GM23338 (cell line): ENCODE data around the gene SH3RF3. TPM values are rescaled to one million over a fixed set of nuclear protein-coding genes. Genes with fewer than 3 reads are reported as not detected.

Experiments used
- ATAC-seq: fragments of 200-7000 bp; cut with Tn5 transposase; 3 replicates; pipeline ENCODE4 v1.9.1; 2020
- DNase-seq: peaks from one replicate; pipeline ENCODE4 v3.0.0-alpha.2; 2015; ENCODE audit warnings: low spot score
- H2AFZ ChIP-seq: fragments of 200-600 bp; sonication (generic); 2 replicates; pipeline ENCODE4 v1.8.0; 2016; ENCODE audit warnings: antibody characterized with exemption, mild to moderate bottlenecking, moderate library complexity
- H3F3A ChIP-seq: fragments of 200-600 bp; sonication (generic); replicated peaks from 2 replicates; pipeline ENCODE4 v1.8.0; 2017; ENCODE audit warnings: antibody characterized with exemption, mixed run types, low read depth
- H3K27ac ChIP-seq: fragments of 200-600 bp; sonication (generic); 2 replicates; pipeline ENCODE4 v1.6.1; 2016; ENCODE audit warnings: low read depth
- H3K27me3 ChIP-seq: fragments of 200-600 bp; sonication (generic); 2 replicates; pipeline ENCODE4 v1.8.0; 2016; ENCODE audit warnings: mild to moderate bottlenecking, mixed run types, moderate library complexity; ENCODE audit not compliant: insufficient read depth
- H3K36me3 ChIP-seq: fragments of 200-600 bp; sonication (generic); 2 replicates; pipeline ENCODE4 v1.8.0; 2016; ENCODE audit warnings: mild to moderate bottlenecking; ENCODE audit not compliant: insufficient read depth
- H3K4me1 ChIP-seq: fragments of 200-600 bp; sonication (generic); 2 replicates; pipeline ENCODE4 v1.8.0; 2016; ENCODE audit warnings: mild to moderate bottlenecking, moderate library complexity; ENCODE audit not compliant: insufficient read depth
- H3K4me2 ChIP-seq: fragments of 200-600 bp; sonication (generic); 2 replicates; pipeline ENCODE4 v1.7.1; 2017; ENCODE audit warnings: mixed run types
- H3K4me3 ChIP-seq: fragments of 200-600 bp; sonication (generic); 2 replicates; pipeline ENCODE4 v1.6.1; 2016; ENCODE audit warnings: mixed run types
- H3K79me2 ChIP-seq: fragments of 200-600 bp; sonication (generic); replicated peaks from 2 replicates; pipeline ENCODE4 v1.8.0; 2017; ENCODE audit warnings: mild to moderate bottlenecking; ENCODE audit not compliant: insufficient read depth
- H3K9me2 ChIP-seq: fragments of 200-600 bp; sonication (generic); 2 replicates; pipeline ENCODE4 v1.8.0; 2017; ENCODE audit not compliant: insufficient read depth
- H4K20me1 ChIP-seq: fragments of 200-600 bp; sonication (generic); replicated peaks from 2 replicates; pipeline ENCODE4 v1.8.0; 2017; ENCODE audit warnings: mild to moderate bottlenecking; ENCODE audit not compliant: insufficient read depth
- H3K27ac Mint-ChIP-seq: 2 replicates; pipeline ENCODE4 v1.8.0; 2020; ENCODE audit warnings: inconsistent platforms, mild to moderate bottlenecking, moderate library complexity, mixed read lengths
- H3K27me3 Mint-ChIP-seq: 3 replicates; pipeline ENCODE4 v1.8.0; 2022; ENCODE audit warnings: low read depth, mild to moderate bottlenecking, moderate library complexity, mixed read lengths, inconsistent platforms; ENCODE audit not compliant: insufficient read depth, poor library complexity
- H3K36me3 Mint-ChIP-seq: 3 replicates; pipeline ENCODE4 v1.8.0; 2021; ENCODE audit warnings: low read depth, mild to moderate bottlenecking, inconsistent platforms, moderate library complexity, mixed read lengths
- H3K4me1 Mint-ChIP-seq: 3 replicates; pipeline ENCODE4 v1.8.0; 2020; ENCODE audit warnings: mild to moderate bottlenecking, inconsistent platforms, mixed read lengths
- H3K4me3 Mint-ChIP-seq: 3 replicates; pipeline ENCODE4 v1.8.0; 2021; ENCODE audit warnings: moderate library complexity, mild to moderate bottlenecking, inconsistent platforms, mixed read lengths
- H3K9me3 Mint-ChIP-seq: 3 replicates; pipeline ENCODE4 v1.8.0; 2020; ENCODE audit warnings: moderate library complexity, mild to moderate bottlenecking, inconsistent platforms, mixed read lengths
- CTCF ChIP-seq, 2 experiments: fragments of 200-600 bp in 1 of 2; sonication (generic) in 1 of 2; conservative IDR thresholded peaks; 2 replicates each; pipeline versions ENCODE4 v1.5.1 to v1.6.1; 2016 to 2017; ENCODE audit warnings: antibody characterized with exemption in 2 of 2, low read depth in 2 of 2, mild to moderate bottlenecking in 2 of 2, moderate library complexity in 1 of 2
- JUNB ChIP-seq: IDR thresholded peaks from one replicate; pipeline ENCODE4 v1.6.1; 2016; ENCODE audit warnings: antibody characterized with exemption; ENCODE audit not compliant: unreplicated experiment
- NANOG ChIP-seq: IDR thresholded peaks from 2 replicates; pipeline ENCODE4 v1.6.1; 2016; ENCODE audit warnings: antibody characterized with exemption, borderline replicate concordance
- POLR2AphosphoS5 ChIP-seq: IDR thresholded peaks from 2 replicates; pipeline ENCODE4 v1.6.1; 2016; ENCODE audit warnings: antibody characterized with exemption, low read depth
- REST ChIP-seq: IDR thresholded peaks from one replicate; pipeline ENCODE4 v1.6.1; 2018; ENCODE audit warnings: antibody characterized with exemption; ENCODE audit not compliant: unreplicated experiment
- ZNF462 ChIP-seq: fragments of 250-450 bp; sonication (Bioruptor Pico); IDR thresholded peaks from 2 replicates; pipeline ENCODE4 v1.5.0; 2020; ENCODE audit warnings: mild to moderate bottlenecking, moderate library complexity
- polyA plus RNA-seq: library from polyadenylated mRNA; unstranded; fragments of >200 nt; fragmentation: Nextera tagmentation; extraction: Ambion mirVana; gene quantifications from 2 replicates; pipeline ENCODE4 v1.2.1, GENCODE V29; 2016
- total RNA-seq: library from RNA; depleted of rRNA; stranded (reverse); fragments of >200 nt; shearing (Covaris generic); gene quantifications from 2 replicates; pipeline ENCODE4 v1.2.3, GENCODE V29; 2014

Gene SH3RF3
- total and polyA plus RNA-seq, 2 experiments from 2014 or later, result 0.11 to 0.63 TPM

- TF ChIP-seq ZNF462 (CRISPR knock-in tag) (no peak), JUNB (no peak), POLR2AphosphoS5 (no peak), NANOG (no peak)
Observed at GRCh38 chr2:109448207-109448606, 319.2 kb downstream of the SH3RF3 start (continued).

GRCh38 chr2:109448946-109449788, 320.2 kb downstream of the SH3RF3 start:
- Histone ChIP-seq H3K27me3 (no peaks in the 10 kb centered on the region), H4K20me1 (no peaks in the 10 kb centered on the region), H3K36me3 (peaks cover 8% of the 10 kb centered on the region; the same call in 1 of the 2 replicates), H3F3A (no peaks in the 10 kb centered on the region), H3K79me2 (no peaks in the 10 kb centered on the region), H3K9me2 (no peaks in the 10 kb centered on the region), H3K4me3 (no peak overlapping the region), H3K27ac (no peak overlapping the region), H2AFZ (no peak overlapping the region), H3K4me2 (no peak overlapping the region), H3K4me1 (no peaks in the 10 kb centered on the region)
- no peaks in the 10 kb centered on the region for H3K4me1 Mint-ChIP-seq
- no peak overlapping the region for H3K27ac Mint-ChIP-seq
- peaks cover 2% of the 10 kb centered on the region for H3K27me3 Mint-ChIP-seq
- H3K4me3 Mint-ChIP-seq, result no peak overlapping the region
- ATAC-seq (no peak), DNase-seq (no peak)
- TF ChIP-seq CTCF (conservative IDR thresholded peaks at IDR 0.05; ENCODE audit: low read depth in 2 of 2) (peak in 1 of 2 experiments; percentile 15; a peak in 1 of 4 replicates), REST (no peak)
- peaks cover 4% of the 10 kb centered on the region; the same call in 2 of the 3 replicates for H3K36me3 Mint-ChIP-seq
- peaks cover 15% of the 10 kb centered on the region for H3K9me3 Mint-ChIP-seq
